Liver (tissue), 3 donors: ENCODE data around the gene IPP.

Experiments used
- CTCF ChIP-seq: fragments of 150-350 bp; IDR thresholded peaks from 2 replicates; pipeline ENCODE4 v1.5.1; 2017; ENCODE audit warnings: improper control_type of control experiment, low read depth, low read length; ENCODE audit not compliant: missing input control
- EGR1 ChIP-seq, 2 donors: IDR thresholded peaks; 2 replicates each; pipeline ENCODE4 v1.6.1; 2016 to 2018; ENCODE audit warnings: antibody characterized with exemption in 2 of 2, low read depth in 2 of 2
- GABPA ChIP-seq, 2 donors: IDR thresholded peaks in 1 of 2; conservative IDR thresholded peaks in 1 of 2; 2 replicates each; pipeline ENCODE4 v1.6.1; 2016; ENCODE audit warnings: antibody characterized with exemption in 2 of 2, mild to moderate bottlenecking in 1 of 2, moderate library complexity in 1 of 2
- HNF4A ChIP-seq, 2 donors: conservative IDR thresholded peaks; 2 replicates each; pipeline ENCODE4 v1.6.1; 2016; ENCODE audit warnings: antibody characterized with exemption in 2 of 2, mild to moderate bottlenecking in 2 of 2
- JUND ChIP-seq, 2 donors: IDR thresholded peaks; 2 replicates each; pipeline ENCODE4 v1.6.1; 2016; ENCODE audit warnings: antibody characterized with exemption in 2 of 2
- MAX ChIP-seq: IDR thresholded peaks from 2 replicates; pipeline ENCODE4 v1.6.1; 2016; ENCODE audit warnings: antibody characterized with exemption
- RAD21 ChIP-seq, 2 donors: IDR thresholded peaks; 2 replicates each; pipeline ENCODE4 v1.6.1; 2016; ENCODE audit warnings: antibody characterized with exemption in 2 of 2, mild to moderate bottlenecking in 2 of 2
- REST ChIP-seq: IDR thresholded peaks from 2 replicates; pipeline ENCODE4 v1.6.1; 2016; ENCODE audit warnings: antibody characterized with exemption, mild to moderate bottlenecking
- RXRA ChIP-seq, 2 donors: IDR thresholded peaks; 2 replicates each; pipeline ENCODE4 v1.6.1; 2017 to 2018; ENCODE audit warnings: antibody characterized with exemption in 2 of 2, mild to moderate bottlenecking in 1 of 2
- SP1 ChIP-seq: IDR thresholded peaks from 2 replicates; pipeline ENCODE4 v1.6.1; 2018; ENCODE audit warnings: antibody characterized with exemption, mild to moderate bottlenecking
- TAF1 ChIP-seq: conservative IDR thresholded peaks from 2 replicates; pipeline ENCODE4 v1.6.1; 2016; ENCODE audit warnings: antibody characterized with exemption, mild to moderate bottlenecking
- ZBTB33 ChIP-seq: IDR thresholded peaks from 2 replicates; pipeline ENCODE4 v1.6.1; 2016; ENCODE audit warnings: antibody characterized with exemption
- donor health status: healthy.
- donor health status: healthy.

- TF ChIP-seq CTCF (no peak), SP1 (no peak), JUND (IDR thresholded peaks at IDR 0.05) (no peak), HNF4A (conservative IDR thresholded peaks at IDR 0.05) (no peak), GABPA (IDR thresholded peaks at IDR 0.05 in 1 of 2, conservative IDR thresholded peaks at IDR 0.05 in 1 of 2) (no peak), RAD21 (IDR thresholded peaks at IDR 0.05) (no peak), TAF1 (no peak), REST (no peak), EGR1 (IDR thresholded peaks at IDR 0.05; ENCODE audit: low read depth in 2 of 2) (no peak), MAX (no peak), ZBTB33 (no peak), RXRA (IDR thresholded peaks at IDR 0.05) (no peak)
These were observed 83.6 kb downstream of the IPP start for GRCh38 chr1:45666836-45667235.
